NCI-H1092 treated with DMSO at 0.1 percent for 48 hours (cell line): ENCODE measurements around the gene TMPRSS13.

ENCODE experiments used
- DNase-seq: peaks from one replicate; lab custom pipeline; 2025; lab: John Stamatoyannopoulos, UW

The TMPRSS13 gene

GRCh38 chr11:117911694-117912093 lies 17.5 kb downstream of the TMPRSS13 start:
- no peak for DNase-seq

GRCh38 chr11:117910941-117911655 lies 18.1 kb downstream of the TMPRSS13 start:
- DNase-seq = peak; percentile 21

GRCh38 chr11:117910525-117910924 lies 18.7 kb downstream of the TMPRSS13 start:
- no peak for DNase-seq

GRCh38 chr11:117909611-117910382 lies 19.4 kb downstream of the TMPRSS13 start:
- no peak for DNase-seq

GRCh38 chr11:117908959-117909610 lies 20.1 kb downstream of the TMPRSS13 start:
- DNase-seq = no peak

GRCh38 chr11:117908109-117908895 lies 20.9 kb downstream of the TMPRSS13 start:
- no peak for DNase-seq

GRCh38 chr11:117907276-117908108 lies 21.7 kb downstream of the TMPRSS13 start:
- DNase-seq = no peak

GRCh38 chr11:117906710-117907109 lies 22.5 kb downstream of the TMPRSS13 start:
- no peak for DNase-seq

GRCh38 chr11:117906126-117906525 lies 23.1 kb downstream of the TMPRSS13 start:
- DNase-seq = no peak

GRCh38 chr11:117905524-117905923 lies 23.7 kb downstream of the TMPRSS13 start:
- no peak for DNase-seq

GRCh38 chr11:117903505-117904382 lies 25.5 kb downstream of the TMPRSS13 start:
- DNase-seq = no peak

GRCh38 chr11:117902001-117902845 lies 27.0 kb downstream of the TMPRSS13 start:
- no peak for DNase-seq

- no peak for DNase-seq
Measured at GRCh38 chr11:117901601-117902000, 27.6 kb downstream of the TMPRSS13 start.

GRCh38 chr11:117900720-117901440 lies 28.3 kb downstream of the TMPRSS13 start:
- DNase-seq = no peak

- DNase-seq = no peak
Measured at GRCh38 chr11:117900121-117900648, 29.0 kb downstream of the TMPRSS13 start.

- no peak for DNase-seq
Measured at GRCh38 chr11:117898059-117898458, 31.1 kb downstream of the TMPRSS13 start.

GRCh38 chr11:117892651-117893050 lies 36.6 kb downstream of the TMPRSS13 start:
- DNase-seq = no peak

GRCh38 chr11:117891362-117891761 lies 37.8 kb downstream of the TMPRSS13 start:
- no peak for DNase-seq
